Epidermal melanocyte (primary cell): ENCODE measurements around the gene ARMCX4.
"Not testable (repeated sequence)": the region's sequence is repeated elsewhere in the genome, so short reads cannot be mapped to it uniquely, and the experiment has no call there.

Experiments used
- DNase-seq: peaks from one replicate; pipeline ENCODE4 v3.0.0; 2011; ENCODE audit warnings: low spot score; ENCODE audit not compliant: insufficient read length

Gene ARMCX4

DNA sequence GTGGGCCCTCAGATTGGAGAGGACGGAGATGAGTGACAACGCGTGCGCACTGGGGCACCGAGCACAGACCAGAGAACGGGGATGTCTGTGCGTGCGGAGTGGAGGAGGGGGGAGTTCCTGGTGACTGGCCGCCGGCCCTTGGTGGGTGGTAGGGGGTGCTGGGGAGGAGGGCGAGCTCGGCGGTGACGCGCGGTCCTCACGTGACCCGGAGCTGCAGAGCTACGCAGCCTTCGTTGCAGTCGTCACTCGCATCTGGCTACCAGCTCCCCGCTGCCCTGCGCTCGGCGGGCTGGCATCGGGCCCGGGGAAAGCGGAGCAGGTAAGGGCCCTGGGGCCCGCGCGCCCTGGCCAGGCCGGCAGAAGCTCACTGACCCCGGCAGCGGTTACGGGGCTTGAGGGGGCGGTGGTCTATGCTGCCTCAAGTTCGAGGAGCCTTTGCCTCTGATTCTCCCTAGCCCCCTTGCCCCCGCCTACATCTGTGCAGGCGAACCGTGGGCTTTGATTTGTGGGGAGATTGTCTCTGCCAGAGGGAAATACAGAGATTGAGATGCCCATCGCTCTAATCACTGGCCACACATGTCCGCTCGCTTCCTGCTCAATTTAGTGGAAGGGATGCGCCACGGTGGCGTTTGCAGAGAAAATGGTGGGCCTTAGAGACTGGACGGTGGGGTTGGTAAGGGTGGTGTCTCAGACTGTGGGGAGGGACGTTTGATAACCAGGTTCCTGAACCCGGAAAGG, at the start of gene ARMCX4:
ARMCX4 (plus strand) TSS at position 245 of the 738 bp plus-strand sequence. CDS start 3,134 bp downstream, outside the sequence.
- DNase-seq = no peak

DNA sequence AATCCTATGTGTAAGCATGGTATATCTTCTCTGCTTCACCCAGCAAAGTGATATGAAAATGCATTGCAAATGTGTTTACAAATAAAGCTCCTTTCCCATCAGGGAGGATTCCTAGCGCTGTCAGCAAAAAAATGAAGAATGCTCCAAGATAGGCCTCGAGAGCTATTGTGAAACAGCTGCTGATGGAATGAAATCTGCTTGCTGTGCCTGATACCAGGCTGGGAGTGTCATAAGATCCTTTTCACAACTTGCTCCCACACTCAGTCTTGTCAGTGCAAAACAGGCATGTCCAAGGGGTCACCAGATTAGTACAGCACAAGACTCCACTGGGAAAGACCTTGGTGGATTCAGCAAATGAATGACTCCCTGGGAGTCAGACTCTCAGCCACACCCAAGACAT, 43.2 kb upstream of the ARMCX4 start:
- DNase-seq = no peak

DNA sequence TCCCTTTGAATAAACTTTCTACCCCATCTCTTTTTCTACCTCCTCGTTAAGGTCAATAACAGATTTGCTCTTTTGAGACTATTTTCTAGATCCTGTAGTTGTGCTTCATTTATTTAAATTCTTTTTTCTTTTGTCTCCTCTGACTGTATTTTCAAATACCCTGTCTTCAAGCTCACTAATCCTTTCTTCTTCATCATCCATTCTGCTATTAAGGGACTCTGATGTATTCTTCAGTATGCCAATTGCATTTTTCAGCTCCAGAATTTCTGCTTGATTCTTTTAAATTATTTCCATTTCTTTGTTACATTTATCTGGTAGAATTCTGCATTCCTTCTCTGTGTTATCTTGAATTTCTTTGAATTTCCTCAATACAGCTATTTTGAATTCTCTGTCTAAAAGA, 36.0 kb upstream of the ARMCX4 start:
- DNase-seq = no peak

DNA sequence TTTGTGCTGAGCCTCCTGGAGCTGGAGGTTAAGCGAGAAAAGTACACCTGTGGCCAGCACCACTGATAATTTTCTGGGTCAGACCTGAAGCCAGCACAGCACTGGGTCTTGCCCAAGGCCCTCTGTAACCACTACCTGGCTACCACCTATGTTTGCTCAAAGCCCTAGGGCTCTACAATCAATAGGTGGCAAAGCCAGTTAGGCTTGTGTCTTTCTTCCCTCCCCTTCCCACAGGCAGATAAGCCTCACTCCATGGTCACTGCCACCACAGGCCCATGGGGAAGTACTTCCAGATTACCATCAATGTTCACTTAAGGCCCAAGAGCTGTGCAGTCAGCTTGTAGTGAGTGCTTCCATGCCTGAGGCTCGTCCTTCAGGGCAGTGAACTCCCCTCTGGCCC, 35.2 kb upstream of the ARMCX4 start:
- DNase-seq = no peak

DNA sequence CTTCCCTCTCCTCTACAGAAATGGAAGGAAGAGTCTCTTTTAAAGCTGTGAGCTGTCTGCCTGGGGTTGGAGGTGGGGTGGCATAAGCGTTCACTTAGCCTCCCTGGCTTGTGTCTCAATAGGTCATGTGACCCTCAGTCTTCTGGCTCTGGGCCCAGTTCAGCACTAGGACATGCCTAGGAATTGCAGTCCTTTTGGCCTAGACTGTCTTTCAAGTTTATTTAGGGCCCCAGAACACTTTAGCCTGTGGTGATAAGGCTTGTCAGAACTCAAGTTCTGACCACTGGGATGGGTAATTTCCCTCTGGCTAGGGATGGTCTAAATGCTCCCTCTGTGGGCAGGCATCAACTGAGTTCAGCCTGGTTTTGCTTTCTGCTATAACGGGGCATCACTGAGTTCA, 34.3 kb upstream of the ARMCX4 start:
- no peak for DNase-seq

DNA sequence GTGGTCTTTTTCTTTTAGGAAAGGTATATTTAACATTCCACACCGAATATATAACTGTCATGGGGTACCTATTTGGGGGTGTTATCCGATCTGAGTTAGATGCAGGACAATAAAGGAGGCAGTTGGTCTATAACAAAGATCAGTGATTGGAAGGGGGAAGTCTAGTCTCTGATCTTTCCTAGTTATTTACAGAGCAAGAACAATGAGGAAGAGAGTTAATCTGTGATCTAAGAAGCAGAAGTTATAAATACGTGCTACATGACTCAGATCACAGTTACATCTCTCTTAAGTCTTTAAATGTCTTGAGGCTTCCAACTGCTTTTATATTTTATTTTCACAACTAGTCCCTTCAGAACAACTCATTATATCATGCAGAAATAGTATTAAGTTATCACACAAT, 33.2 kb upstream of the ARMCX4 start:
- DNase-seq = no peak

DNA sequence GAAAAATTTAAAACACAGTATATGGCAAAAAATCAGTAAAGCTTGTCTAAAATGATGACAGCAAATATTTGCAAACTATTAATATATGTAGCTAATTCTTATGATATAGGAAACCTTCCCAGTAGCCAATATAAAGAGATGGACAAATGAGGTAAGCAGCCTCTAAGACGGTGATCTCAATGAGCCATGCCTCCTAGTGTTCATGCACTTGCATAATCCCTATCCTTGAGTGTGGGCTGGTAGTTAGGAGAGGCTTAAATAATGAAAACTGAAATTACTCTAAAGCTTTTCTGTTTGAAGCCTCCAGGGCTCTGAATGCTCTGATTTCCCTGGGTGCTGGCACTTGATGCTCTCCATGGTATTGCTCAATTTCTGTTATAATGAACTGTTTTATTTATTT, 24.6 kb upstream of the ARMCX4 start:
- DNase-seq = no peak

DNA sequence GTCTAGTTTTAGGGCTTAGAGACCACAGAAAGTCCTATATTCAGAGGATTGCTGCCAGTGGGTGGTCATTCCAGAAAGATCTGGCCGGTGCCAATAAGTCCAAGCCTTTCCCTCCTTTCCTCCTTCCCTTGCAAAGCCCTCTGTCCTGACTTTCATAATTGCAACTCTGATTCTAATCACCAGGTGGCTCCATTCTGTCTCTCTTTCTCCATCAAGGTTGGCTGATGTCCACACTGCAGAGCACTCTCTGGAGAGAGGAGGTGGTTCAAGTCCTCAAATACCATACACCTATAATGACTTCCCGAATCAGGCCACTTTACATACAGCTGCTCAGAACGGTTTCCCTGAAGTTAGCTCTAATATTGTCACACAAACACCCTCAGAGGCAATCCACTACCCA, 22.4 kb upstream of the ARMCX4 start:
- DNase-seq = peak; percentile 16

DNA sequence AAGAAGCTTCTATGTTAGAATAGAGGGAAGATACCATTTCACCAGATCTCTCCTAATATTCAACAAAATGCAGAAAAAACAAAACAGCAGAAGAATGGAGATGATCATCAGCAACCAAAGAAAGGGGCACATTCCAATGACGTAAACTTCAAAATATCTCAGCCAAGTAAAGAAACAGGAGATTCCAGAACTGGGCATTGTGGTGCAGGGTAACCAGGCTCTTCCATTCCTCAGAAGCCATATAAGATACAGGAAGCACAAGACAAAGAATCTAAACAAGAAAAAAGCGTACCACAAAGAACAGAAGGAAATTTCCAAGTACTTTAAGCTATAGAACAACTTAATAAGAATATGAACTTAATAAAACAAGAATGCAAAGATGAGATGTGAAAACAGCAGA, 6.9 kb upstream of the ARMCX4 start:
- DNase-seq = no peak

DNA sequence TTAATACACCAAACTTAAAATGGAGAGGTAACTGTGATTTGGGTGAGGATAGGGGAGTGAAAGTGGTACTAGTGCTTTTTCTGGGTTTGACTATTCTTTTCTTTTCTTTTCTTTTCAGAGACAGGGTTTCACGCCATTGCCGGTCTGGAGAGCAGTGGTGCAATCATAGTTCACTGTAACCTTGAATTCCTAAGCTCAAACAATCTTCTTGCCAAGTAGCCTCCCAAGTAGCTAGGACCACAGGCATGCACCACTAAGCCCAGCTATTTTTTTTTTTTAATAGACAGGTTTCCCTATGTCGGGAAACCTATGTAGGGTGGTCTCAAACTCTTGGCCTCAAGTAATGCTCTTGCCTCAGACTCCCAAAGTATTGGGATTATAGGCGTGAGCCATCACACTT, 3.0 kb upstream of the ARMCX4 start:
- no peak for DNase-seq

DNA sequence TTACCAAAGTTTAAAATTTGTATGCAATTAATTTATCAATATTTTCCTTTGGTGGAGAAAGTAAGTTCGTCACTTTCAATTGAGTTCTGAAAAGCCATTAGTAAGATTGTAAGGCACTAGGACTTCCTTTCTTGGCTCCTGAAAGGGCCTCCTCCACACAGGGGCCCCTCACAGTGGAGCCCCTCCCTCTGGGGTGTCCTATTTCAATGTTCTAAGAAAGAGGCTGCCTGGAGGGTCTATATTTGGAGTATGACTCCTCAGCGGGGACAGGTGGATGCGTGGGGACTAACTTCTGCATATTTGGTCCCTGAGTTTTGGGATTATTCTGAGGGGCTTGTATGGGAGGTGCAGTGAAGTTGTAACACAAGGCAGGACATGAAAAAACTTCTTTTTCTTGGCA, 1.6 kb upstream of the ARMCX4 start:
- DNase-seq = no peak

DNA sequence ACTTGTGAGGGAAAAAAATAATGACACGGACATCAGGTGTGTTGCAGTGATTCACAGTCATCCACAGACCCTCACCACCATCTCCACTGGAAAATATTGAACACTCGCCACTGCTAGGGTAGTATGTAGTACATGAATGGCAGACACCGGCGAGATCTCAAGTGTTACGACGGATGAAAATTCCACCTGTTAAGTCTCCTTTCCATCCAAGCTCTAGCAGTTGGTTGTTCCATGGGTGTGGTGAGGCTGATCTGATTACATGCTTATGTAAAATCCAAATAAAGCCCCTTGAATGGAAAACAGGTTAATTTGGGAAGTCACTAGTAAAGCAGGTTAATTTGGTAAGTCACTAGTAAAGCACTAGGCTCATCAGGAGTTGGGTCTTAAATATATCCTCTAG, 1.1 kb upstream of the ARMCX4 start:
- DNase-seq = no peak

DNA sequence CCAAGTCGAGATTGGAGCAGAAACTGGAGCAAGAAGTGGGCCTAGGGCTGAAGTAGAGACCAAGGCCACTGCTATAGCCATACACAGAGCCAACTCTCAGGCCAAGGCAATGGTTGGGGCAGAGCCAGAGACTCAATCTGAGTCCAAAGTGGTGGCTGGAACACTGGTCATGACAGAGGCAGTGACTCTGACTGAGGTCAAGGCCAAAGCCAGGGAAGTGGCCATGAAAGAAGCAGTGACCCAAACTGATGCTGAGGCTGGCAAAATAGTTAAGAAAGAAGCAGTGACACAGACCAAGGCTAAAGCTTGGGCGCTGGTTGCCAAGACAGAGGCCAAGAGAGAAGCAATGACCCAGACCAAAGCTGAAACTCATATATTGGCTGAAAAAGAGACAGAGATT, 3.5 kb downstream of the ARMCX4 start:
- DNase-seq = no peak

DNA sequence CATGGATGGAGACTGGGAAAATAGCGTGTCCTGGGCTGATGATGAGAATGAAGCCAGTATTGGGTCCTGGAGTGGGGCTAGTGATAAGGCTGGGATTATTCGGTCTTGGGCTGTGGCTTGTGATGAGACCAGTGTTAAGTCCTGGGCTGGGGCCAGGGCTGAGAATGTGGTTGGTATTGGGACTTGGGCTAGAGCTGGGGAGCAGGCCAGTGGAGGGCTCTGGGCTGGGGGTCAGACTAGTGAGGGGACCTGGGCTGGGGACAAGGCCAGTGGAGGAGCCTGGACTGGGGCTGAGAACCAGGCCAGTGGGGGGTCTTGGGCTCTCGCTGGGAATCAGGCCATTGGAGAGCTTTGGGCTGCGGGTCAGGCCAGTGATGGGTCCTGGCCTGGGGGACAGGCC, 6.7 kb downstream of the ARMCX4 start:
- no peak for DNase-seq

DNA sequence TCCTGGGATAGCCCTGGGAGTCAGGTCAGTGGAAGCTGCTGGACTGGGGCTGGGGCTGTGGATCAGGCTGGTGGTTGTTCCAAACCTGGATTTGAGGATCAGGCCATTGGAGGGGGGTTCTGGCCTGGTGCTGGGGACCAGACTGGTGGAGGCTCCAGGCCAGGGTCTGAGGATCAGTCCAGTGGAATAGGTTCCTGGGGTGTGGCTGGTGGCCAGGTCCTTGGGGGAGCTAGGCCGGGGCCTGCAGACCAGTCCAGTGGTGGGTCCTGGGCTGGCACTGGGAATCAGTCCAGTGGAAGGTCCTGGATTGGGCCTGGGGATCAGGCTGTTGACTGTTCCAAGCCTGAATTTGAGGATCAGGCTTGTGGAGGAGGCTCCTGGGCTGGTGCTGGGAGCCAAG, 8.0 kb downstream of the ARMCX4 start:
- no peak for DNase-seq

DNA sequence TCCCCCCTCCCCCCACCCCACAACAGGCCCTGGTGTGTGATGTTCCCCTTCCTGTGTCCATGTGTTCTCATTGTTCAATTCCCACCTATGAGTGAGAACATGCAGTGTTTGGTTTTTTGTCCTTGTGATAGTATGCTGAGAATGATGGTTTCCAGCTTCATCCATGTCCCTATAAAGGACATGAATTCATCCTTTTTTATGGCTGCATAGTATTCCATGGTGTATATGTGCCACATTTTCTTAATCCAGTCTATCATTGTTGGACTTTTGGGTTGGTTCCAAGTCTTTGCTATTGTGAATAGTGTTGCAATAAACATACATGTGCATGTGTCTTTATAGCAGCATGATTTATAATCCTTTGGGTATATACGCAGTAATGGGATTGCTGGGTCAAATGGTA, 17.7 kb downstream of the ARMCX4 start:
- DNase-seq = not testable (repeated sequence)

DNA sequence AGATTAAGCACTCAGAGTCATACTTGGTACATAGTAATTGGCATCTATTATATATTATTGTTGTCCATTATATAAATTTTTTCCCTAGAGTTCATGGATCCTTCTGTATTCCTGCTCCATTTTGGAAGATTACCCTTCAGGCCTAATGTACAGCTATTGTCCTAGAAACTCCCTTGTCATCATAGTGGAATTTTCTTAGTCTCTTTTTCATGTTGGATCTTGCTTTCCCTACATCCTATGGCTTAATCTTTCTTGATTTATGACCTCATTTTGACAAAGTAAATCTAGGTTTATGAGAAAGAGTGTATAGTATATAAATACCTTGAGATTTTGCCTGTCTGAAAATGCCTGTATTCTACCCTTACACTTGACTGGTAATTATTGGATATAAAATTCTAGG, 22.1 kb downstream of the ARMCX4 start:
- no peak for DNase-seq

DNA sequence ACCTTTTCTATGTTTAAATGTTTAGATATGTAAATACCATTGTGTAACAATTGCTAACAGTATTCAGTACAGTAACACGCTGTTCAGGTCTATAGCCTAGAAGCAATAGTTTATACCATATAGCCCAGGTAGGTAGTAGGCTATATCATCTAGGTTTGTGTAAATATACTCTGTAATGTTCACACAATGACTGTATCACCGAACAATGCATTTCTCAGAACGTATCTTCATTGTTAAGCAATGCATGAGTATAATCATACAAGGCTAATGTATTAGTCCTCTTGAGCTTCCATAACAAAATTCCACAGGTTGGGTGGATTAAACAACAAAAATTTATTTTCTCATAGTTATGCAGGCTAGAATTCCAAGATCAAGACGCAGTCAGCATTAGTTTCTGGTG, 22.7 kb downstream of the ARMCX4 start:
- no peak for DNase-seq

DNA sequence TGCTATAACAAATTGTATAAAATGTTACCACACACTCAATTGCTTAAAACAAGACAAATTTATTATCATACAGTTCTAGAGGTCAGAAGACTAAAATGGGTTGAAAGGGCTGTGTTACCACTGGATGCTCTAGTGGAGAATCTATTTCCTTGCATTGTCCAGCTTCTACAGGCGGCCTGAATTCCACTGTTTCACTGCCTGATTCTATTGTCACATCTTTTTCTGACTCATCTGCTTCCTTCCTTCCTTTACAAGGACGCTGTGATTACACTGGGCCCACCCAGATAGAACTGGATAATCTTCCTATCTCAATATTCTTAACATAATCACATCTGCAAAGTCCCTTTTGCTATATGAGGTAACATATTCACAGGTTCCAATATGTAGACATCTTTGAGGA, 45.7 kb downstream of the ARMCX4 start:
- DNase-seq = no peak
